Right atrium auricular region (tissue), 2 donors: Measurements from ENCODE around the gene GAA. TPM values are rescaled to one million over a fixed set of nuclear protein-coding genes. Genes with fewer than 3 reads are reported as not detected.
"Not testable (repeated sequence)": the region's sequence is repeated elsewhere in the genome, so short reads cannot be mapped to it uniquely, and the experiment has no call there.

Source experiments
- DNase-seq: peaks from one replicate; pipeline ENCODE4 v3.0.0-alpha.2; 2019; ENCODE audit warnings: low spot score
- H3K27ac ChIP-seq, 2 donors: fragments of 200-600 bp; sonication (generic); 1 replicate in 1 of 2; 2 replicates in 1 of 2; pipeline ENCODE4 v1.5.1; 2016 to 2019
- H3K27me3 ChIP-seq, 2 donors: fragments of 200-600 bp; sonication (generic); one replicate each; pipeline versions ENCODE4 v1.5.1 to v1.6.0; 2017 to 2019
- H3K36me3 ChIP-seq: fragments of 200-600 bp; sonication (generic); one replicate; pipeline ENCODE4 v1.5.1; 2016
- H3K4me1 ChIP-seq, 2 donors: fragments of 200-600 bp; sonication (generic); one replicate each; pipeline versions ENCODE4 v1.5.1 to v1.6.0; 2017 to 2019
- H3K4me3 ChIP-seq, 2 donors: fragments of 200-600 bp; sonication (generic); 1 replicate in 1 of 2; 2 replicates in 1 of 2; pipeline ENCODE4 v1.5.1; 2017 to 2019; ENCODE audit warnings: mild to moderate bottlenecking in 1 of 2, moderate library complexity in 1 of 2
- H3K9me3 ChIP-seq, 2 donors: fragments of 200-600 bp; sonication (generic); one replicate each; pipeline ENCODE4 v1.5.1; 2019
- CTCF ChIP-seq, 2 donors: fragments of 200-600 bp; sonication (generic); IDR thresholded peaks; one replicate each; pipeline ENCODE4 v1.5.1; 2019; ENCODE audit warnings: antibody characterized with exemption in 2 of 2
- total RNA-seq, 2 donors: library from RNA; depleted of rRNA; stranded (reverse); fragments of >200 nt; gene quantifications; one replicate each; pipeline ENCODE4 v1.1.0, GENCODE V29; 2016

Gene GAA
- total RNA-seq, 2 donors from 2014 or later: 54.8 to 99.1 TPM

GRCh38 chr17:80086081-80086480 is 15.3 kb upstream of the GAA start:
- DNase-seq: no peak

GRCh38 chr17:80086616-80087015 is 14.8 kb upstream of the GAA start:
- no peaks in the 10 kb centered on the region for H3K9me3 ChIP-seq
- no peak for TF ChIP-seq CTCF (IDR thresholded peaks at IDR 0.05)
- H3K27me3 ChIP-seq: no peaks in the 10 kb centered on the region
- H3K4me1 ChIP-seq: peaks cover 0 to 9% of the 10 kb centered on the region in 2 donors
- DNase-seq: no peak
- no peak overlapping the region for H3K4me3 ChIP-seq
- H3K36me3 ChIP-seq: no peaks in the 10 kb centered on the region
- H3K27ac ChIP-seq: no peak overlapping the region

More at GRCh38 chr17:80086081-80086480, 15.3 kb upstream of the GAA start:
- H3K27me3 ChIP-seq: no peaks in the 10 kb centered on the region
- TF ChIP-seq CTCF (IDR thresholded peaks at IDR 0.05): no peak
- no peaks in the 10 kb centered on the region for H3K9me3 ChIP-seq
- H3K4me3 ChIP-seq: no peak overlapping the region
- no peaks in the 10 kb centered on the region for H3K36me3 ChIP-seq
- peaks cover 0 to 9% of the 10 kb centered on the region in 2 donors for H3K4me1 ChIP-seq
- no peak overlapping the region for H3K27ac ChIP-seq

GRCh38 chr17:80087346-80088265 is 13.8 kb upstream of the GAA start:
- Histone ChIP-seq H3K27me3 (no peaks in the 10 kb centered on the region), H3K27ac (no peak overlapping the region), H3K9me3 (no peaks in the 10 kb centered on the region), H3K4me3 (no peak overlapping the region), H3K36me3 (no peaks in the 10 kb centered on the region), H3K4me1 (peaks cover 0 to 5% of the 10 kb centered on the region in 2 donors)
- TF ChIP-seq CTCF (IDR thresholded peaks at IDR 0.05): no peak
- no peak for DNase-seq

GRCh38 chr17:80089762-80090161 is 11.6 kb upstream of the GAA start:
- DNase-seq: no peak
- no peak for TF ChIP-seq CTCF (IDR thresholded peaks at IDR 0.05)
- H3K4me3 ChIP-seq: no peak overlapping the region
- no peaks in the 10 kb centered on the region for H3K27me3 ChIP-seq
- H3K4me1 ChIP-seq: no peaks in the 10 kb centered on the region
- H3K9me3 ChIP-seq: no peaks in the 10 kb centered on the region
- H3K27ac ChIP-seq: no peak overlapping the region
- H3K36me3 ChIP-seq: no peaks in the 10 kb centered on the region

GRCh38 chr17:80090164-80090563 is 11.2 kb upstream of the GAA start:
- not testable (repeated sequence) for H3K4me1 ChIP-seq, H3K9me3 ChIP-seq, H3K4me3 ChIP-seq, H3K27me3 ChIP-seq, DNase-seq, H3K27ac ChIP-seq, H3K36me3 ChIP-seq

- Histone ChIP-seq H3K27ac (no peak overlapping the region), H3K9me3 (no peaks in the 10 kb centered on the region), H3K36me3 (no peaks in the 10 kb centered on the region), H3K27me3 (no peaks in the 10 kb centered on the region), H3K4me3 (no peak overlapping the region), H3K4me1 (no peaks in the 10 kb centered on the region)
- TF ChIP-seq CTCF (IDR thresholded peaks at IDR 0.05): no peak
- DNase-seq: no peak
Observed at GRCh38 chr17:80091376-80091775, 10.0 kb upstream of the GAA start.
